SU-DHL-6 (cell line): ENCODE results near the gene STYXL2.

Experiments
- H2AFZ ChIP-seq: fragments of 200-600 bp; sonication (generic); 2 replicates; pipeline ENCODE4 v1.6.1; 2014; ENCODE audit warnings: low read depth, mild to moderate bottlenecking, moderate library complexity, mixed read lengths, antibody characterized with exemption, low read length; ENCODE audit not compliant: severe bottlenecking
- H3F3A ChIP-seq: fragments of 200-600 bp; shearing (Covaris generic); 2 replicates; pipeline ENCODE4 v1.6.0; 2016; ENCODE audit warnings: antibody characterized with exemption, mild to moderate bottlenecking; ENCODE audit not compliant: insufficient read depth
- H3K27ac ChIP-seq: fragments of 200-600 bp; sonication (generic); 2 replicates; pipeline ENCODE4 v1.5.1; 2016; ENCODE audit warnings: low read depth, mild to moderate bottlenecking, low read length, moderate library complexity, mixed read lengths
- H3K27me3 ChIP-seq: fragments of 200-600 bp; sonication (generic), shearing (Covaris generic); 2 replicates; pipeline ENCODE4 v1.6.0; 2014; ENCODE audit warnings: mild to moderate bottlenecking, low read length
- H3K36me3 ChIP-seq: fragments of 200-600 bp; sonication (generic); 2 replicates; pipeline ENCODE4 v1.6.1; 2014; ENCODE audit warnings: mild to moderate bottlenecking, low read length, mixed read lengths
- H3K4me2 ChIP-seq: fragments of 300-600, 200-600 bp; shearing (Covaris generic), sonication (generic); 2 replicates; pipeline ENCODE4 v1.6.0; 2014; ENCODE audit warnings: low read length, low read depth, mild to moderate bottlenecking; ENCODE audit not compliant: poor library complexity, severe bottlenecking
- H3K4me3 ChIP-seq: fragments of 200-600 bp; sonication (generic); 2 replicates; pipeline ENCODE4 v1.5.1; 2014; ENCODE audit warnings: antibody characterized with exemption, low read length, mild to moderate bottlenecking, mixed read lengths; ENCODE audit not compliant: insufficient read depth, poor library complexity, severe bottlenecking
- H3K79me2 ChIP-seq: fragments of 200-600 bp; sonication (generic); 2 replicates; pipeline ENCODE4 v1.6.1; 2014; ENCODE audit warnings: mild to moderate bottlenecking, low read length, moderate library complexity; ENCODE audit not compliant: insufficient read depth
- H3K9ac ChIP-seq: fragments of 200-600 bp; sonication (generic); 2 replicates; pipeline ENCODE4 v1.7.0; 2014; ENCODE audit warnings: mild to moderate bottlenecking, low read length
- H3K9me2 ChIP-seq: fragments of 200-600 bp; sonication (generic); replicated peaks from 2 replicates; pipeline ENCODE4 v1.6.1; 2014; ENCODE audit warnings: low read length; ENCODE audit not compliant: insufficient read depth
- H3K9me3 ChIP-seq: fragments of 200-600 bp; sonication (generic); 2 replicates; pipeline ENCODE4 v1.6.1; 2014; ENCODE audit warnings: low read length, mixed read lengths; ENCODE audit not compliant: insufficient read depth
- H4K20me1 ChIP-seq: fragments of 200-600 bp; sonication (generic); 2 replicates; pipeline ENCODE4 v1.6.1; 2014; ENCODE audit warnings: low read depth, mild to moderate bottlenecking, antibody characterized with exemption, low read length, moderate library complexity, mixed read lengths
- EZH2phosphoT487 ChIP-seq: fragments of 200-600 bp; sonication (generic), shearing (Covaris generic); conservative IDR thresholded peaks from 2 replicates; pipeline ENCODE4 v1.6.1; 2018; ENCODE audit warnings: mild to moderate bottlenecking, antibody characterized with exemption, low read length, moderate library complexity, mixed read lengths
- TF ChIP-seq, protein P1 (sequence below): fragments of 200-600 bp; sonication (generic); IDR thresholded peaks from one replicate; pipeline ENCODE4 v1.5.1; 2017; ENCODE audit warnings: antibody characterized with exemption, mild to moderate bottlenecking, low read length, moderate library complexity; ENCODE audit not compliant: insufficient read depth, poor library complexity, severe bottlenecking

The STYXL2 gene

DNA sequence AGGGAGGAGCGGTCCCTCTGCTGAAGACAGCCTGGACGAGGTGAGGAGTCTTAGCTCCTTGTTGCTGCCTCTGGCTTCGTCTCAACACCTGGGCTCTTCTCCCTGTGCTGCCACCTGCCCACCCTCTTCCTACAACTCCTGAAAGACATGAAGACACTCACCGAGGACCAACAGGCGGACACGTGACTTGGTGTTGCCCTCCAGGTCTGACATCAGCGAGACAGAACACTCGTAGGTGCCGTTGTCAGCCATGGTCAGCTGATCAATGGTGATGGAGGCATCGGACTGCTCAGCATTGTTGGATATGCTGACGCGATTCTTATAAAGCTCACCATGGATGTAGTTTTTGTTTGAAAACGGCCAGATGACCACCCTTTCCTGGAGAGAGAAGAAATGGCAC lies 25.1 kb upstream of the STYXL2 start:
- no peaks in the 10 kb centered on the region for H3K27me3 ChIP-seq
- H3K4me2 ChIP-seq = no peak overlapping the region
- TF ChIP-seq, protein P1, sequence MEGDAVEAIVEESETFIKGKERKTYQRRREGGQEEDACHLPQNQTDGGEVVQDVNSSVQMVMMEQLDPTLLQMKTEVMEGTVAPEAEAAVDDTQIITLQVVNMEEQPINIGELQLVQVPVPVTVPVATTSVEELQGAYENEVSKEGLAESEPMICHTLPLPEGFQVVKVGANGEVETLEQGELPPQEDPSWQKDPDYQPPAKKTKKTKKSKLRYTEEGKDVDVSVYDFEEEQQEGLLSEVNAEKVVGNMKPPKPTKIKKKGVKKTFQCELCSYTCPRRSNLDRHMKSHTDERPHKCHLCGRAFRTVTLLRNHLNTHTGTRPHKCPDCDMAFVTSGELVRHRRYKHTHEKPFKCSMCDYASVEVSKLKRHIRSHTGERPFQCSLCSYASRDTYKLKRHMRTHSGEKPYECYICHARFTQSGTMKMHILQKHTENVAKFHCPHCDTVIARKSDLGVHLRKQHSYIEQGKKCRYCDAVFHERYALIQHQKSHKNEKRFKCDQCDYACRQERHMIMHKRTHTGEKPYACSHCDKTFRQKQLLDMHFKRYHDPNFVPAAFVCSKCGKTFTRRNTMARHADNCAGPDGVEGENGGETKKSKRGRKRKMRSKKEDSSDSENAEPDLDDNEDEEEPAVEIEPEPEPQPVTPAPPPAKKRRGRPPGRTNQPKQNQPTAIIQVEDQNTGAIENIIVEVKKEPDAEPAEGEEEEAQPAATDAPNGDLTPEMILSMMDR = no peak
- no peaks in the 10 kb centered on the region for H3K36me3 ChIP-seq
- no peak overlapping the region for H3K4me3 ChIP-seq
- H3K9me2 ChIP-seq = no peaks in the 10 kb centered on the region
- no peak overlapping the region for H3K27ac ChIP-seq
- H3F3A ChIP-seq = no peaks in the 10 kb centered on the region
- H4K20me1 ChIP-seq = no peaks in the 10 kb centered on the region
- no peak overlapping the region for H3K9ac ChIP-seq
- H2AFZ ChIP-seq = no peak overlapping the region
- no peaks in the 10 kb centered on the region for H3K79me2 ChIP-seq
- H3K9me3 ChIP-seq = no peaks in the 10 kb centered on the region

DNA sequence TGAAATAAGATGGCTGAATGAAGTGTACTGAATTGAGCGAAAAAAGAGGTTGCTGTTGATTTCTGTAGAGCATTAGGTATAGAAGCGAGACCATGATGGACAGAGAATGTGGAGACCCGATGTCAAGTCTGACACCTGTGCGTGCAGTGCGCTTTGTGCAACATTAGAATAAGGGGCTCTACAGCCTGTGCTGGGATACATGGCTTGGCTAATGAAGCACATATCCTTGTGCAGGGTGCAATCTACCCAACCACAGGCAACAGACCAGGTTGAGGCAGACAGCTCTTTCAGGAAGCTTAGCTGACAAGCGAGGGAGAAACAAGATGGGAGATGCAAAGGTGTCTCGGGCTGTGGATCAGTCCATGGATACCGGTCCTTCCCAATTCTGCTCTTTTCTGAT lies 22.6 kb upstream of the STYXL2 start:
- no peak overlapping the region for H3K27ac ChIP-seq
- no peaks in the 10 kb centered on the region for H3K79me2 ChIP-seq
- no peaks in the 10 kb centered on the region for H3F3A ChIP-seq
- no peak overlapping the region for H3K4me3 ChIP-seq
- H3K27me3 ChIP-seq = no peaks in the 10 kb centered on the region
- H3K9me2 ChIP-seq = no peaks in the 10 kb centered on the region
- no peak overlapping the region for H2AFZ ChIP-seq
- no peaks in the 10 kb centered on the region for H3K9me3 ChIP-seq
- no peaks in the 10 kb centered on the region for H3K36me3 ChIP-seq
- H3K9ac ChIP-seq = no peak overlapping the region
- TF ChIP-seq, protein P1 = no peak
- no peak for TF ChIP-seq EZH2phosphoT487
- H4K20me1 ChIP-seq = no peaks in the 10 kb centered on the region
- H3K4me2 ChIP-seq = no peak overlapping the region

DNA sequence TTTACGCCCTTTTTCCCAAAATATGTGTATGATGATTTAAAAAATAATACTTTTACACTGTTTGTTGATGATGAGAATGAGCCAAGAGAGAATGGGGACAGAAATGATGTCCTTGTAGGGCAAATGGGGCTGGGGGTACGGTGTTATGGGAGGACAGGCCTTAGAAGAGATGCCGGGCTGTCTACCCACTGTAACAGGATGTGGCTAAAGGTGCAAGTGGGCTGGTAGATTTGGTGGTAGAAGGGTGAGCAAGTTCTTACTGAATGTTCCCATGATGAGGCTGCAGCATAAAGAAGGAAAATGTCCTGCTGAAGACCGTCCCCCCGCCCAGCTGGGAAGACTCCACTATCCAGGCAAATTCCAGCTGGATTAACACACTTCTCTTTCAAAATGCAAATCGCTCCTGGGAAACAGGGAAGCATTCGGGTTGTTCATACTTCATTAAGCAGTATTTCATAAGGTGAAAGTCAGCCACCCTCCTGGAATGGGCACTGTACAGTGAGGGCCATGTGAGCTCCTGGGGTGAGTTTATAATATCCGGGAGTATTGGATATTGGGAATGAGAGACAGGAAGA lies 17.7 kb upstream of the STYXL2 start:
- no peaks in the 10 kb centered on the region for H3F3A ChIP-seq
- no peak overlapping the region for H3K9ac ChIP-seq
- H3K27me3 ChIP-seq = no peaks in the 10 kb centered on the region
- no peak overlapping the region for H3K4me3 ChIP-seq
- H3K9me3 ChIP-seq = no peaks in the 10 kb centered on the region
- TF ChIP-seq, protein P1 = no peak
- TF ChIP-seq EZH2phosphoT487 = no peak
- no peaks in the 10 kb centered on the region for H4K20me1 ChIP-seq
- H3K27ac ChIP-seq = no peak overlapping the region
- no peaks in the 10 kb centered on the region for H3K9me2 ChIP-seq
- no peak overlapping the region for H2AFZ ChIP-seq
- no peaks in the 10 kb centered on the region for H3K36me3 ChIP-seq
- no peak overlapping the region for H3K4me2 ChIP-seq
- no peaks in the 10 kb centered on the region for H3K79me2 ChIP-seq
